HG02678 (cell line): ENCODE data around the gene NANOG.
A peak's percentile ranks its signal among the peaks of the same experiment; 100 is the strongest.
"Not testable (repeated sequence)": the region's sequence is repeated elsewhere in the genome, so short reads cannot be mapped to it uniquely, and the experiment has no call there.

Source experiments
- ATAC-seq: cut with Tn5 transposase; IDR thresholded peaks from one replicate; pipeline ENCODE4 v1.9.1; 2021; ENCODE audit warnings: mild to moderate bottlenecking, moderate library complexity; ENCODE audit not compliant: unreplicated experiment

The NANOG gene

GRCh38 chr12:7788884-7789528 lies at the start of gene NANOG:
Gene NANOG, plus strand, starts transcription at chr12:7789402. Its CDS starts 213 bp downstream, at chr12:7789615.
- not testable (repeated sequence) for ATAC-seq

DNA sequence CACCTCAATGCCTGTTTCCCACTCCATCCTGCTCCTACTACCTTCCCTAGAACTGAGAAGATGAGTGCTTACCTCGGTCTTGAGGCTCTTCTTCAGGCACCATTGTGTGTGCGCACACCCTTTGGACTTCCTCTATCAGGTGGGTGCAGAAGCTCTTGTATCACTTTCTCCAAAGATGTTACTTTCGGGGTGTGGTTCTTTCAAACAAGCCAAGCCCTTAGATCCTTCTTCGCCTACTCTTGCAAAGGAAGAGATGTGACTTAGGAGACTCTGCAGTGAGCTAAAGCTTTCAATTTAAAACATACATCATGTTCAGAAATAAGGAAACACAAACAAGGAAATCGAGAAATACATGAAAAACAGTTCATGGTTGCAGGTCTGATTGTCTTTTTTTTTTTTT lies 42.0 kb upstream of the NANOG start, which contains the start of gene CLEC4C:
Gene CLEC4C, minus strand, starts transcription at position 130 of the 400 bp plus-strand sequence. Its CDS starts 27 bp downstream, at position 103.
- no peak for ATAC-seq

- ATAC-seq = no peak
Measured at GRCh38 chr12:7748852-7749251, 40.4 kb upstream of the NANOG start.

- peak; percentile 47 for ATAC-seq
Measured at GRCh38 chr12:7749442-7749841, 39.8 kb upstream of the NANOG start.

DNA sequence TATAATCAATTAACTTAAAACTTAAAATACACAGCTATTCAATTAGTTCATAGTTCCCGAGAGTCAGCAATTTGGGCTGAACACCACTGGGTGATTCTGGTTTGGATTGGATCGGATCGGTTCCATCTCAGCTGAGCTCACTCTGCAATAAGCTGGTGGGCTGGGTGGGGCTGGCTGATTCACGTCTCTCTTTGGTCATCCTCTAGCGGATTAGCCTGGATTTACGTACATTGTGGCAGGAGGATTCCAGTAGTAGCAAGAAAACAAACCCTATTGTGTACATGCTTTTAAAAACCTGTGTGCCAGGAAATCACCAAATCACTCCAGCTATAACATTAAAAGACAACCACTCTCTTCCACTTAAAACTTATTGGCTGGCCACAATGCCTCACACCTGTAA lies 38.9 kb upstream of the NANOG start:
- no peak for ATAC-seq

DNA sequence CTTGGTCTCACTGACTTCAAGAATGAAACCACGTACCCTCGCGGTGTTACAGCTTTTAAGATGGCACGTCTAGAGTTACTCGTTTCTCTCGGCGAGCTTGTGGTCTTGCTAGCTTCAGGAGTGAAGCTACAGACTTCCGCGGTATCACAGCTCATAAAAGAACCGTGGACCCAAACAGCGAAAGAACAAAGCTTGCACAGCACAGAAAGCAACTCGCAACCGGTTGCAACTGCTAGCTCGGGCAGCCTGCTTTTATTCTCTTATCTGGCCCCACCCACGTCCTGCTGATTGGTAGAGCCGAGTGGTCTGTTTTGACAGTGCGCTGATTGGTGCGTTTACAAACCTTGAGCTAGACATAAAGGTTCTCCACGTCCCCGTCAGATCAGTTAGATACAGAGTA lies 37.8 kb upstream of the NANOG start:
- ATAC-seq = no peak

DNA sequence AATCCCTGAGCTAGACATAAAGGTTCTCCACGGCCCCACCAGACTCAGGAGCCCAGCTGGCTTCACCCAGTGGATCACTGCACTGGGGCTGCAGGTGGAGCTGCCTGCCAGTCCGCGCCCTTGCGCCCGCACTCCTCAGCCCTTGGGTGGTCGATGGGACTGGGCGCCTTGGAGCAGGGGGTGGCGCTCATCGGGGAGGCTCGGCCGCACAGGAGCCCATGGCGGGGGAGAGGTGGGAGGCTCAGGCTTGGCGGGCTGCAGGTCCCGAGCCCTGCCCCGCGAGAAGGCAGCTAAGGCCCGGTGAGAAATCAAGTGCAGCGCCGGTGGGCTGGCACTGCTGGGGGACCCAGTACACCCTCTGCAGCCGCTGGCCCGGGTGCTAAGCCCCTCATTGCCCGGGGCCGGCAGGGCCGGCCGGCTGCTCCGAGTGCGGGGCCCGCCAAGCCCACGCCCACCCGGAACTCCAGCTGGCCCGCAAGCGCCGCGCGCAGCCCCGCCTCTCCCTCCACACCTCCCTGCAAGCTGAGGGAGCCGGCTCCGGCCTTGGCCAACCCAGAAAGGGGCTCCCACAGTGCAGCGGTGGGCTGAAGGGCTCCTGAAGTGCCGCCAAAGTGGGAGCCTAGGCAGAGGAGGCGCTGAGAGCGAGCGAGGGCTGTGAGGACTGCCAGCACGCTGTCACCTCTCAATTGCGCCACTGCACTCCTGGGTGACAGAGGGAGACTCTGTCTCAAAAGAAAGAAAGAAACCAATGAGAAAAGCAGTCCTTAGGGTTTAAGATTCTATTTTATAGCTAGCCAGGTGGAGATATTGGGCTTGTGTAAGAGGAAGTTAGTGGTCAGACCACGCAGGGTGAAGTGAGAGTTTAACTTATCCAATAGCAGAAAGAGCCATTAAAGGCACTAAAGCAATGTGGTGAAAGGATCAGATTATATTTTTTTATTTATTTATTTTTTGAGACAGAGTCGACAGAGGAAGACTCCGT lies 37.0 kb upstream of the NANOG start:
- peak; percentile 64 for ATAC-seq

- ATAC-seq = not testable (repeated sequence)
Measured at GRCh38 chr12:7755668-7756067, 33.5 kb upstream of the NANOG start.

GRCh38 chr12:7756993-7757392 lies 32.2 kb upstream of the NANOG start:
- ATAC-seq = no peak

DNA sequence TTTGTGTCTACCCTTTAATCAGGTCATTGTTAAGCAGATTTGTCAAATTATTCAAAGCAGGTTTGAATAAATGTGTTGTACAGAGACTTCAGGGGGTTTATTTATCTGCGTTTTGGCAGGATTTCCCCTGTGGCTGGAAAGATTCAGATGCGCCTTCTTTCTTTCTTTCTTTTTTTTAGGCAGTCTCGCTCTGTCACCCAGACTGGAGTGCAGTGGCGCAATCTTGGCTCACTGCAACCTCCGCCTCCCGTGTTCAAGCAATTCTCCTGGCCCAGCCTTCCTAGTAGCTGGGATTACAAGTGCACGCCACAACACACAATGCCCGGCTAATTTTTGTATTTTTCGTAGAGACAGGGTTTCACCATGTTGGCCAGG lies 30.4 kb upstream of the NANOG start:
- no peak for ATAC-seq

GRCh38 chr12:7769999-7770398 lies 19.2 kb upstream of the NANOG start:
- no peak for ATAC-seq

- no peak for ATAC-seq
Measured at GRCh38 chr12:7781274-7781673, 7.9 kb upstream of the NANOG start.

GRCh38 chr12:7782055-7782454 lies 7.1 kb upstream of the NANOG start:
- ATAC-seq = no peak

GRCh38 chr12:7783433-7783832 lies 5.8 kb upstream of the NANOG start:
- ATAC-seq = not testable (repeated sequence)

DNA sequence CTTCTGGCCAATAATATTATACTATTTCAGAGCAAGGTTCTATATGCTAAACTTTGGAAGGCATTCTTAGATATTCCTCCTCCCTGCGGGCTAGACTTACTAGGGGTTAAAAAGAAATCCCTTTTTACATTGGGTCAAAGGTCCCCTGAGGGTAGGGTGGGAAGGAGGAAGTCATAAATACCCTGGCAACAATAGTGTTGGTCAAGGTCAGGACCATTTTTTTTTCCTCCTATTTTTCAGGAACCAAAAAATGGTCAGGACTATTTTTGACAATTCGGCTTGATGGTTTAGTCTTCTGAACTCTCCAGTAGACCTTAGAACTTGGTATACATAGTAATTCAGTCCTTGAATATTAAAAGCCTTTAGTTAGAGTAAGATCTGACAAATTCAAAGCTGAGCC lies 4.5 kb upstream of the NANOG start:
- ATAC-seq = no peak

- ATAC-seq = no peak
Measured at GRCh38 chr12:7787574-7788293, 1.5 kb upstream of the NANOG start.

DNA sequence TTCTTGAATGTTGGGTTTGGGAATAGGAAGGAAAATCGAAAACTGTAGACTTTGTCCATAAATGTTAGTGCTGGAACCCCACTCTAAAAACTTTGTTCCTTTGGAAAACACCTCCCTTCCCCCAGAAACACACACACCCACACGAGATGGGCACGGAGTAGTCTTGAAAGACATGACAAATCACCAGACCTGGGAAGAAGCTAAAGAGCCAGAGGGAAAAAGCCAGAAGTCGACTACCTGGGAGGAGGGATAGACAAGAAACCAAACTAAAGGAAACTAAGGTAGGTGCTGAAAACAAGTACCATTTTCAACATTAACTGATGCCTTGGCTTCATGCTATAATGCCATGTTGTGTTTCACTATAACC lies 925 bp upstream of the NANOG start:
- ATAC-seq = no peak

GRCh38 chr12:7793211-7793610 lies 4.0 kb downstream of the NANOG start:
- no peak for ATAC-seq

- ATAC-seq = not testable (repeated sequence)
Measured at GRCh38 chr12:7797269-7797668, 8.1 kb downstream of the NANOG start.

DNA sequence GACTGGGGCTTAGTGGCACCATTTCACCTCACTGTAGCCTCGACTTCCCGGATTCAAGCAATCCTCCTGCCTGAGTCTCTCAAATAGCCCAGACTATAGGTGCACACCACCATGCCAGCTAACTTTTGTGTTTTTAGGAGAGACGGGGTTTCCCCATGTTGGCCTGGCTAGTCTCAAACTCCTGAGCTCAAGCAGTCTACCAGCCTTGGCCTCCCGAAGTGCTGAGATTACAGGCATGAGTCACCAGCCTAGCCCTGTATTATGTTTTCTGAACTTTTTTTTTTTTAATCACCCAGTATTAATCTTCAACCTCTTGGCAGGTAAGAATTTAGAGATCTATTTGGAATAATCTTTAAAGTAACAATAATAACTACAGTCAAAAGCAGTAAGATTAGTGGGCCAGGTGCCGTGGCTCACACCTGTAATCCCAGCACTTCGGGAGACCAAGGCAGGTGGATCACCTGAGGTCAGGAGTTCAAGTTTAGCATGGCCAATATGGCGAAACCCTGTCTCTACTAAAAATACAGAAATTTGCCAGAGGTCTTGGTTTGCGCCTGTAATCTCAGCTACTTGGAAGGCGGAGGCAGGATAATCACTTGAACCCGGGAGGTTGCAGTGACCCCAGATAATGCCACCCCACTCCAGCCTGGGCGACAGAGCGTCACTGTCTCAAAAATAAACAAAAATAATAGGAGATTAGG lies 8.6 kb downstream of the NANOG start:
- no peak for ATAC-seq
